Chondrocyte (in vitro differentiated cells): ENCODE measurements around the gene KMT2A. TPM values are rescaled to one million over a fixed set of nuclear protein-coding genes. Genes with fewer than 3 reads are reported as not detected.

ENCODE experiments used
- DNase-seq: peaks from one replicate; pipeline ENCODE4 v3.0.0; 2021; ENCODE audit warnings: mixed read lengths, low spot score
- H3K27ac Mint-ChIP-seq: one replicate; pipeline ENCODE4 v1.8.0; 2021; ENCODE audit warnings: mild to moderate bottlenecking, moderate library complexity, mixed read lengths; ENCODE audit not compliant: unreplicated experiment
- H3K27me3 Mint-ChIP-seq: 2 replicates; pipeline ENCODE4 v1.8.0; 2021; ENCODE audit warnings: low read depth, mixed read lengths
- H3K36me3 Mint-ChIP-seq: 2 replicates; pipeline ENCODE4 v1.8.0; 2021; ENCODE audit warnings: low read depth, mixed read lengths
- H3K4me1 Mint-ChIP-seq: 2 replicates; pipeline ENCODE4 v1.8.0; 2021; ENCODE audit warnings: low read depth, mild to moderate bottlenecking, mixed read lengths
- H3K4me3 Mint-ChIP-seq: one replicate; pipeline ENCODE4 v1.8.0; 2021; ENCODE audit warnings: mild to moderate bottlenecking, moderate library complexity, mixed read lengths; ENCODE audit not compliant: unreplicated experiment
- H3K9me3 Mint-ChIP-seq: 2 replicates; pipeline ENCODE4 v1.8.0; 2021; ENCODE audit warnings: low read depth, mixed read lengths
- total RNA-seq: library from RNA; stranded (reverse); gene quantifications from 3 replicates; pipeline ENCODE4 v1.2.1, GENCODE V29; 2021
- TF ChIP-seq, protein P1 (sequence below): fragments of 200-600 bp; sonication (generic); IDR thresholded peaks from 2 replicates; pipeline ENCODE4 v1.5.0; 2021; ENCODE audit warnings: antibody characterized with exemption, mild to moderate bottlenecking, moderate library complexity

KMT2A gene
- total RNA-seq, 1 donor from 2014 or later: 40.3 TPM

DNA sequence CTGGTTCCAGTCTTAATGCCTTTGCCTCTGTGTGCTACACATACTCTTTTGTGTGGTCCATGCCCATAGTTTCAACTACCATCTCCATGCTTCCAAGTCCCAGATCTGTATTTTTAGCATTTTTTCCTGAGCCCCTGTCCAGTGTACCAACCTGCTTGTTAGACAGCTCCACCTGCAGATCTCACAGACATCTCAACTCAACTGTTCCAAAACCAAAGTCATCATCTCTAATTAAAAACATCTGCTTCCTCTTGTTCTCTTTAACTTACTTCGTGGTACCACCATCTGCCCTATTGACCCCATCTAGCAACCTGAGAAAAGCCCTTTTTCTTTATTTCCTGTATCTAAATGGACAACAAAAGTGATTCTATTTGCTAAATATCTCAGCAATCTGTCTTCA is 8.6 kb upstream of the KMT2A start:
- Mint-ChIP-seq H3K4me3 (no peak overlapping the region), H3K27me3 (no peaks in the 10 kb centered on the region), H3K4me1 (peaks cover 10% of the 10 kb centered on the region), H3K27ac (no peak overlapping the region), H3K36me3 (no peaks in the 10 kb centered on the region), H3K9me3 (no peaks in the 10 kb centered on the region)
- DNase-seq: no peak
- TF ChIP-seq, protein P1, sequence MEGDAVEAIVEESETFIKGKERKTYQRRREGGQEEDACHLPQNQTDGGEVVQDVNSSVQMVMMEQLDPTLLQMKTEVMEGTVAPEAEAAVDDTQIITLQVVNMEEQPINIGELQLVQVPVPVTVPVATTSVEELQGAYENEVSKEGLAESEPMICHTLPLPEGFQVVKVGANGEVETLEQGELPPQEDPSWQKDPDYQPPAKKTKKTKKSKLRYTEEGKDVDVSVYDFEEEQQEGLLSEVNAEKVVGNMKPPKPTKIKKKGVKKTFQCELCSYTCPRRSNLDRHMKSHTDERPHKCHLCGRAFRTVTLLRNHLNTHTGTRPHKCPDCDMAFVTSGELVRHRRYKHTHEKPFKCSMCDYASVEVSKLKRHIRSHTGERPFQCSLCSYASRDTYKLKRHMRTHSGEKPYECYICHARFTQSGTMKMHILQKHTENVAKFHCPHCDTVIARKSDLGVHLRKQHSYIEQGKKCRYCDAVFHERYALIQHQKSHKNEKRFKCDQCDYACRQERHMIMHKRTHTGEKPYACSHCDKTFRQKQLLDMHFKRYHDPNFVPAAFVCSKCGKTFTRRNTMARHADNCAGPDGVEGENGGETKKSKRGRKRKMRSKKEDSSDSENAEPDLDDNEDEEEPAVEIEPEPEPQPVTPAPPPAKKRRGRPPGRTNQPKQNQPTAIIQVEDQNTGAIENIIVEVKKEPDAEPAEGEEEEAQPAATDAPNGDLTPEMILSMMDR: no peak

DNA sequence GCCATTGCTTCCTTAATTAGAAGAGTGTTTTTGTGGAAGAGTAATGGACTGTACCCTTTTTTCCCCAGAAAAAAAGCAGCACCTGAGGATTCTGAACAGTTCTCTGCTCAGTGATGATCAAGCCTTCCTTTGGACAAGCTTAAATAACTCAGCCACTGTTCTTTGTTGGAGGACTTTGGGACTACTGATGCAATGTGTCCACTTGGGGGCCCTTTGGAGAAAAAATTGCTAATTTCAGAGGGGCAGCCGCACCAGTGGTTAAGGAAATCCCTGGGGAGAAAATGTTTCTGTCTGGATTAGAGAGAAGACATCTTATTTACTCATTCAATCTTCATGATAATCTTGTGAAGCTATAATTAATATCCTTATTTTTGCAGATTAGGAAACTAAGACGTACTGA is 5.3 kb upstream of the KMT2A start:
- Mint-ChIP-seq H3K27ac (no peak overlapping the region), H3K9me3 (no peaks in the 10 kb centered on the region), H3K4me1 (peaks cover 11% of the 10 kb centered on the region), H3K4me3 (no peak overlapping the region), H3K27me3 (no peaks in the 10 kb centered on the region), H3K36me3 (no peaks in the 10 kb centered on the region)
- DNase-seq: no peak
- TF ChIP-seq, protein P1: no peak

DNA sequence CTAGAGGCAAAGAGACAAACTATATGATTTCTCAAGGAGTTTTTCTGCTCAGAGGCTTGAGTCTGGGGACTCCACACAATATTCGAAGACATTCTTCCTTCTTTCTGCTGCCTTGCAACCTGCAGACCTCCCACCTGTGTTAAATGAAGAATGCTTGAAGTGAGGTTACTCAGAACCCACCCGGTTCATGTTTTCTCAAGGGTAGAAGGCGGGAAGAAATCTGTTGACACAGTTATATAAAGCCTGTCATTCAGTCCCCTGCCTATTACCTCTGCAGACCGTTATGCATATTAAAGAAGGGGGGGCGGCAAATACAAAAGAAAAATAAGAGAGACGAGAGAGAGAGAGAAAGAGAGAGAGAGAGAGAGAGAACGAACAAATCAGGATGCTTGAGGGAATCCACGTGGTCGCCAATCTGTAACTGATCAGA is 2.2 kb upstream of the KMT2A start:
- H3K27me3 Mint-ChIP-seq: no peaks in the 10 kb centered on the region
- H3K4me1 Mint-ChIP-seq: peaks cover 31% of the 10 kb centered on the region
- DNase-seq: no peak
- peak overlapping the region; percentile 93 for H3K4me3 Mint-ChIP-seq
- H3K9me3 Mint-ChIP-seq: no peaks in the 10 kb centered on the region
- H3K36me3 Mint-ChIP-seq: no peaks in the 10 kb centered on the region
- TF ChIP-seq, protein P1: no peak
- peak overlapping the region; percentile 42 for H3K27ac Mint-ChIP-seq

DNA sequence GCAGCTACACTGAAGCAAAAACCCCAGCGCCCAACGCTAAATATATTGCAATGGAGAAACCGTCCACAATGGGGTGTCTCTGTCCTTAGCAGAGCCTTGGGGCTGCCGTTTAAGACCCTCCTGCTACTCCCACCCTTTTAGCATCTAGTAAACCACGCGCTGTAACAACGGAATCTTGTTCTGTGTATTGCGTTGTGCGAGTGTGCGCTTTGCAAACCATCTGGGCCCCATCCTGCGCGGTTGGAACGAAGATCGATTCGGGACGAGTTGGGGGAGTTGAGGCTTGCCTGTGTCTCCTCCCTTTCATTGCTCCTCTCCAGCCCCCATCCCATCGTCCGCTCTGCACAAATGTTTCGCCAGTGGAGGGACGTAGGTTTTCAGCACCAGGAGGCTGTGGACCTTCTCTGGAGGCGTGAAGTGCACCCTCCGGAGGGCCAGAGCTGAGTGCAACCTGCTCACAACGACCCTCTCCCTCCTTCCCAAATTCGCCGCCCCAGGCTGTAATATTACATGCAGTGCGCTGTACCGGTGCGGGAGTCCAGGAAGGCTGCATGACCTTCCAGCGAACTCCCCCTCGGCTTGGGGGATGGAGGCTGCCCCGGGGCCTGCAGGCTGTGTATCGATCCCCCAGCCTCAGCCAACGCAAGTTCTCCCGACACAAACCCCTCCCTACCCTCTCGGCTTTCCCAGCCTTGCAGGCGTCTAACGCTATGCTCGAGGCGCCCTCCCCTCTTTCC is 1.6 kb upstream of the KMT2A start:
- peak overlapping the region; percentile 93 for H3K4me3 Mint-ChIP-seq
- no peaks in the 10 kb centered on the region for H3K36me3 Mint-ChIP-seq
- peak overlapping the region; percentile 91 for H3K27ac Mint-ChIP-seq
- TF ChIP-seq, protein P1: peak; percentile 33
- DNase-seq: no peak
- H3K27me3 Mint-ChIP-seq: no peaks in the 10 kb centered on the region
- no peaks in the 10 kb centered on the region for H3K9me3 Mint-ChIP-seq
- peaks cover 36% of the 10 kb centered on the region for H3K4me1 Mint-ChIP-seq

DNA sequence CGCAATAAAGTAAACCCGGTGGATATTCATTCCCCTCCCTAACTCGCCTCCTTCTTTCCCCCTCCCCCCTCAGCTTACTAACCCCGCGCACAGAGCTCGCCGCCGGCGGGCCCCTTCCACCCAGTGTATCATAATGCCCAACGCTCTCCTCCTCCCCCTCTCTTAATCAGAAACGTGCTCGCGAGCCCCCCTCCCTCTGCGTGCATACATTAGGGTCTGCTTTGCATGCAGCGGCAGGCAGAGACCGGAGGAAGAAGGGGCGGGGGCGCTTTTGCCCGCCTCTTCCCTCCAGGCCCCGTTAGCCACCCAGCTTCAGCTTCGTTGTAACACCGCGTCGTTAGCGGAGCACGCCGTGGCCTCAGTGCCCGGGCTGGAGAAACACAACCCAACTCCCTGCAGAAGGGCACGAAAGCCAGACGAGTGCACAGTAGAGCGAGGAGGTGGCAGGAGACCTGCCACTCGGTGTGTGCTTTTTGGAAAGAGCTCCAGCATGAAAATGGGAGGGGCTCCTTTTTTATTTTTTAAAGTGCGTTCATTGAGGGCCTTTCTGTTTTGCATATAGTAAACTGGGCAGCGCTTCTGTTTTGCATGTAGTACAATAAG is 901 bp upstream of the KMT2A start:
- DNase-seq: no peak
- TF ChIP-seq, protein P1: no peak
- peaks cover 43% of the 10 kb centered on the region for H3K4me1 Mint-ChIP-seq

More for the DNA sequence above, 901 bp upstream of the KMT2A start:
- no peaks in the 10 kb centered on the region for H3K36me3 Mint-ChIP-seq
- H3K27me3 Mint-ChIP-seq: no peaks in the 10 kb centered on the region
- H3K4me3 Mint-ChIP-seq: peak overlapping the region; percentile 93
- no peaks in the 10 kb centered on the region for H3K9me3 Mint-ChIP-seq
- H3K27ac Mint-ChIP-seq: peak overlapping the region; percentile 91
